ENCODE data around the gene TAL2.

TAL2 gene

GRCh38 chr9:105672711-105673234 lies 10.5 kb downstream of the TAL2 start:
- TF ChIP-seq YY1 (IDR thresholded peaks at IDR 0.05; ENCODE audit: low read depth): no peak

GRCh38 chr9:105673850-105674387 lies 11.7 kb downstream of the TAL2 start:
- TF ChIP-seq CEBPB (IDR thresholded peaks at IDR 0.05): no peak
- TF ChIP-seq TEAD4 (IDR thresholded peaks at IDR 0.05): no peak
- no peak for TF ChIP-seq EGR1 (IDR thresholded peaks at IDR 0.05)
- no peak for TF ChIP-seq ZBTB7A (IDR thresholded peaks at IDR 0.05; ENCODE audit: low read depth)
- TF ChIP-seq FOXM1 (IDR thresholded peaks at IDR 0.05; ENCODE audit: borderline replicate concordance, low read depth): no peak
- no peak for TF ChIP-seq YY1 (IDR thresholded peaks at IDR 0.05; ENCODE audit: low read depth)

GRCh38 chr9:105676351-105676923 lies 14.2 kb downstream of the TAL2 start:
- TF ChIP-seq RAD21 (IDR thresholded peaks at IDR 0.05; ENCODE audit: low read depth) (no peak), NFIC (IDR thresholded peaks at IDR 0.05) (no peak), TAF1 (IDR thresholded peaks at IDR 0.05; ENCODE audit: low read depth) (no peak), TEAD4 (IDR thresholded peaks at IDR 0.05) (no peak), FOXM1 (IDR thresholded peaks at IDR 0.05; ENCODE audit: borderline replicate concordance, low read depth) (no peak), MAX (IDR thresholded peaks at IDR 0.05) (no peak), CEBPB (IDR thresholded peaks at IDR 0.05) (no peak), EP300 (IDR thresholded peaks at IDR 0.05; ENCODE audit: borderline replicate concordance) (no peak), CREB1 (IDR thresholded peaks at IDR 0.05; ENCODE audit: low read depth) (no peak), ZBTB7A (IDR thresholded peaks at IDR 0.05; ENCODE audit: low read depth) (no peak)

DNA sequence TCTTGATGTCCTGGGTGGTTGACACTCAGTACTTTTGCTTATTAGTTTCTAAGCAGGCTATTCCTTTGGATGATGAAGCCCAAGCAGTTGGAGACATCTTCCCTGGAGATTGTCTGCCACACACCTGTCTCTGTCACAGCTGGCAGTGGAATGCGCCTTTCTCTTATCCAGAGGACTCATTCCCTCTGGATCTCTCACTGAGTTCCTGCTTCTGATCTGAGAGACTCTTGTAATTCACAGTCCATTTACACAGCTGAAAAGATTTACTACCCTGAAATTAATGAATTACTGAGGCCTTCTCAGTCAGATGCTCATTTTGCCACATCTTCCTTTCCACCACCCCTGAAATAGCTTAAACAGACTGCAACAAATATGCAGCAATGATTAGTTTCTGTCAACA lies 15.9 kb downstream of the TAL2 start:
- TF ChIP-seq NFIC (IDR thresholded peaks at IDR 0.05) (no peak), CEBPB (IDR thresholded peaks at IDR 0.05) (no peak), TEAD4 (IDR thresholded peaks at IDR 0.05) (no peak), EGR1 (IDR thresholded peaks at IDR 0.05) (no peak), FOXM1 (IDR thresholded peaks at IDR 0.05; ENCODE audit: borderline replicate concordance, low read depth) (no peak), TAF1 (IDR thresholded peaks at IDR 0.05; ENCODE audit: low read depth) (no peak), YY1 (IDR thresholded peaks at IDR 0.05; ENCODE audit: low read depth) (no peak), RAD21 (IDR thresholded peaks at IDR 0.05; ENCODE audit: low read depth) (no peak), CREB1 (IDR thresholded peaks at IDR 0.05; ENCODE audit: low read depth) (no peak), EP300 (IDR thresholded peaks at IDR 0.05; ENCODE audit: borderline replicate concordance) (no peak), MAX (IDR thresholded peaks at IDR 0.05) (no peak), ZBTB7A (IDR thresholded peaks at IDR 0.05; ENCODE audit: low read depth) (no peak), REST (IDR thresholded peaks at IDR 0.05; ENCODE audit: low read depth) (no peak), TCF12 (IDR thresholded peaks at IDR 0.05; ENCODE audit: low read depth) (no peak)
- TF ChIP-seq, protein P1, sequence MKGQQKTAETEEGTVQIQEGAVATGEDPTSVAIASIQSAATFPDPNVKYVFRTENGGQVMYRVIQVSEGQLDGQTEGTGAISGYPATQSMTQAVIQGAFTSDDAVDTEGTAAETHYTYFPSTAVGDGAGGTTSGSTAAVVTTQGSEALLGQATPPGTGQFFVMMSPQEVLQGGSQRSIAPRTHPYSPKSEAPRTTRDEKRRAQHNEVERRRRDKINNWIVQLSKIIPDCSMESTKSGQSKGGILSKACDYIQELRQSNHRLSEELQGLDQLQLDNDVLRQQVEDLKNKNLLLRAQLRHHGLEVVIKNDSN (IDR thresholded peaks at IDR 0.05): no peak

DNA sequence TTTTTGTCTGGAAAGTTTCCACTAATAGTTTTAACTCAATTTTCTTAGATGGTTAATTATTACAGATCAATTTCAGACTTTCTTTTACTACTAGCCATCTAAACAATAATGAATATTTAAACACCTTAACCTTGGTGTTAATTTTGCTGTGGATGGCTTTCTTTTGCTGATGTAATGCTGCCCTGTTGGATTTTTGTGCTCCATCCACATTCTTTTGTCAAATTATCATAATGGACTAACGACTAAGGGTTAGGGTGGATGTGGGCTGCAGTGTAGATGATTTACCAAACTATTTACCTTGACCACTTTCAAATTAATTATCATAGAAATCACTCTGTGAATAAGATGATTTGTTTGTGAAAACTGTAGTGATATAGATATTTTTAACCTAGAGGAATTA lies 16.5 kb downstream of the TAL2 start:
- TF ChIP-seq FOXM1 (IDR thresholded peaks at IDR 0.05; ENCODE audit: borderline replicate concordance, low read depth) (no peak), CREB1 (IDR thresholded peaks at IDR 0.05; ENCODE audit: low read depth) (no peak), TCF12 (IDR thresholded peaks at IDR 0.05; ENCODE audit: low read depth) (no peak), CEBPB (IDR thresholded peaks at IDR 0.05) (no peak), TEAD4 (IDR thresholded peaks at IDR 0.05) (no peak), EP300 (IDR thresholded peaks at IDR 0.05; ENCODE audit: borderline replicate concordance) (no peak), YY1 (IDR thresholded peaks at IDR 0.05; ENCODE audit: low read depth) (no peak), RAD21 (IDR thresholded peaks at IDR 0.05; ENCODE audit: low read depth) (no peak), ZBTB7A (IDR thresholded peaks at IDR 0.05; ENCODE audit: low read depth) (no peak), MAX (IDR thresholded peaks at IDR 0.05) (no peak), REST (IDR thresholded peaks at IDR 0.05; ENCODE audit: low read depth) (no peak), TAF1 (IDR thresholded peaks at IDR 0.05; ENCODE audit: low read depth) (no peak), NFIC (IDR thresholded peaks at IDR 0.05) (no peak), EGR1 (IDR thresholded peaks at IDR 0.05) (no peak)
- TF ChIP-seq, protein P1 (IDR thresholded peaks at IDR 0.05): no peak

All from Ishikawa (cell line).